GM12878 (cell line): ENCODE data around the gene CDH1. TPM values are rescaled to one million over a fixed set of nuclear protein-coding genes. Genes with fewer than 3 reads are reported as not detected.

Experiments used
- BCL11A ChIP-seq: IDR thresholded peaks from 2 replicates; pipeline ENCODE4 v1.6.1; 2011; ENCODE audit warnings: low read depth, low read length
- BCLAF1 ChIP-seq: fragments of 450-650 bp; IDR thresholded peaks from 2 replicates; pipeline ENCODE4 v1.6.1; 2017; ENCODE audit warnings: antibody characterized with exemption, mild to moderate bottlenecking, moderate library complexity
- BHLHE40 ChIP-seq, 2 experiments: fragments of 450-650 bp in 1 of 2; IDR thresholded peaks; 2 replicates each; pipeline ENCODE4 v1.6.1; 2011 to 2017; ENCODE audit warnings: low read depth in 2 of 2, borderline replicate concordance in 1 of 2, improper control_type of control experiment in 1 of 2, low read length in 1 of 2, mild to moderate bottlenecking in 1 of 2
- CUX1 ChIP-seq: IDR thresholded peaks from 2 replicates; pipeline ENCODE4 v1.6.1; 2012; ENCODE audit warnings: improper control_type of control experiment, low read depth, low read length; ENCODE audit not compliant: insufficient replicate concordance
- ETV6 ChIP-seq, 2 experiments: fragments of 450-650 bp in 1 of 2; IDR thresholded peaks in 1 of 2; conservative IDR thresholded peaks in 1 of 2; 2 replicates each; pipeline ENCODE4 v1.6.1; 2014; ENCODE audit warnings: antibody characterized with exemption in 1 of 2, borderline replicate concordance in 1 of 2, low read depth in 1 of 2, mild to moderate bottlenecking in 1 of 2, moderate library complexity in 1 of 2
- FOXM1 ChIP-seq: IDR thresholded peaks from 2 replicates; pipeline ENCODE4 v1.6.1; 2012; ENCODE audit warnings: low read depth, mild to moderate bottlenecking, inconsistent platforms, low read length, moderate library complexity
- JUNB ChIP-seq: IDR thresholded peaks from 2 replicates; pipeline ENCODE4 v1.6.1; 2016; ENCODE audit warnings: antibody characterized with exemption, mild to moderate bottlenecking
- KDM1A ChIP-seq: fragments of 200-600 bp; sonication (generic); IDR thresholded peaks from 2 replicates; pipeline ENCODE4 v1.6.1; 2016; ENCODE audit warnings: borderline replicate concordance
- MYB ChIP-seq: fragments of 150-350 bp; IDR thresholded peaks from 2 replicates; pipeline ENCODE4 v1.6.1; 2014; ENCODE audit warnings: mild to moderate bottlenecking, low read depth, low read length, borderline replicate concordance
- PAX5 ChIP-seq: IDR thresholded peaks from 2 replicates; pipeline ENCODE4 v1.6.1; 2011; ENCODE audit warnings: low read depth, low read length, borderline replicate concordance
- POLR2AphosphoS5 ChIP-seq: IDR thresholded peaks from 2 replicates; pipeline ENCODE4 v1.6.1; 2011; ENCODE audit warnings: mild to moderate bottlenecking, low read length, inconsistent platforms
- RBBP5 ChIP-seq: fragments of 200-600 bp; sonication (generic); conservative IDR thresholded peaks from 2 replicates; pipeline ENCODE4 v1.6.1; 2016
- RCOR1 ChIP-seq: conservative IDR thresholded peaks from 2 replicates; pipeline ENCODE4 v1.6.1; 2012; ENCODE audit warnings: low read depth, low read length, improper control_type of control experiment
- RELB ChIP-seq: fragments of 450-650 bp; IDR thresholded peaks from 2 replicates; pipeline ENCODE4 v1.6.1; 2017; ENCODE audit warnings: low read depth, mild to moderate bottlenecking, moderate library complexity
- SMAD5 ChIP-seq: IDR thresholded peaks from 2 replicates; pipeline ENCODE4 v1.6.1; 2016; ENCODE audit warnings: antibody characterized with exemption, low read depth
- SREBF1 ChIP-seq: IDR thresholded peaks from 2 replicates; pipeline ENCODE4 v1.6.1; 2012; ENCODE audit warnings: mild to moderate bottlenecking, low read length
- YY1 ChIP-seq: IDR thresholded peaks from 2 replicates; pipeline ENCODE4 v1.6.1; 2011; ENCODE audit warnings: low read depth, mild to moderate bottlenecking, low read length
- ZBED1 ChIP-seq: IDR thresholded peaks from 2 replicates; pipeline ENCODE4 v1.6.1; 2016; ENCODE audit warnings: borderline replicate concordance
- ZNF207 ChIP-seq: fragments of 450-650 bp; IDR thresholded peaks from 2 replicates; pipeline ENCODE4 v1.6.1; 2014; ENCODE audit warnings: antibody characterized with exemption, mild to moderate bottlenecking, borderline replicate concordance
- ZZZ3 ChIP-seq: IDR thresholded peaks from 2 replicates; pipeline ENCODE4 v1.6.1; 2011; ENCODE audit warnings: low read depth; ENCODE audit not compliant: control insufficient read depth, insufficient read length
- polyA plus RNA-seq, 11 experiments: library from polyadenylated mRNA; depleted of rRNA in 4 of 11; unstranded in 6 of 11; stranded (reverse) in 5 of 11; fragments of >200 nt; fragmentation: Nextera tagmentation in 4 of 11; fragmentation: Illumina TruSeq in 1 of 11; extraction: Ambion mirVana in 4 of 11; extraction: Trizol in 1 of 11; gene quantifications; 1 replicate in 1 of 11; 2 replicates in 10 of 11; pipeline versions ENCODE4 v1.2.1 to v1.2.3, GENCODE V29; 2011 to 2016; ENCODE audit warnings: inconsistent platforms in 2 of 11, missing spikeins in 2 of 11, low read depth in 1 of 11
- total RNA-seq, 4 experiments: library from RNA; depleted of rRNA in 3 of 4; stranded (reverse); fragments of >200 nt in 3 of 4; fragmentation: Illumina TruSeq in 1 of 4; extraction: Trizol in 1 of 4; gene quantifications; 2 replicates each; pipeline versions ENCODE4 v1.2.1 to v1.2.3, GENCODE V29; 2013 to 2021

Gene CDH1
- total and polyA plus RNA-seq, 10 of the 15 experiments (the other 5 are each of a cell fraction or from before 2014, with no cell fraction given): 2.2 to 30.6 (median 17.7) TPM

GRCh38 chr16:68756239-68756915 is 19.3 kb downstream of the CDH1 start (continued):
- peak; percentile 99 for TF ChIP-seq JUNB
- TF ChIP-seq RELB: peak; percentile 84
- TF ChIP-seq BCLAF1: no peak
- peak; percentile 97 for TF ChIP-seq PAX5
- 0 out of 2 replicates have a peak, but pooled peaks have one; percentile 34 for TF ChIP-seq SREBF1
- TF ChIP-seq RBBP5: 0 out of 2 replicates have a peak, but pooled peaks have one; percentile 85
- TF ChIP-seq ZBED1: peak; percentile 97
- 0 out of 2 replicates have a peak, but pooled peaks have one; percentile 48 for TF ChIP-seq ZNF207
- TF ChIP-seq RCOR1: 0 out of 2 replicates have a peak, but pooled peaks have one; percentile 21
- TF ChIP-seq YY1: no peak; the same call in 1 of the 2 replicates
- no peak for TF ChIP-seq SMAD5
- TF ChIP-seq MYB: peak; percentile 84; the same call in 1 of the 2 replicates
- TF ChIP-seq ZZZ3: no peak
- TF ChIP-seq BHLHE40 (IDR thresholded peaks at IDR 0.05; ENCODE audit: borderline replicate concordance in 1 of 2, low read depth in 2 of 2, low read length in 1 of 2): peak; percentile 72 to 75
- peak in 1 of 2 experiments; percentile 79; a peak in 2 of 4 replicates for TF ChIP-seq ETV6 (conservative IDR thresholded peaks at IDR 0.05 in 1 of 2, IDR thresholded peaks at IDR 0.05 in 1 of 2; ENCODE audit: borderline replicate concordance in 1 of 2, low read depth in 1 of 2)
- peak; percentile 99 for TF ChIP-seq BCL11A
- no peak; the same call in 1 of the 2 replicates for TF ChIP-seq POLR2AphosphoS5
- TF ChIP-seq CUX1: peak; percentile 77
- TF ChIP-seq KDM1A: no peak
- peak; percentile 100 for TF ChIP-seq FOXM1
